Ecto neural progenitor cell (in vitro differentiated cells): ENCODE results near the gene UNC13D.

Experiments
- DNase-seq: peaks from one replicate; pipeline ENCODE4 v3.0.0-alpha.2; 2018; ENCODE audit warnings: low spot score

Gene UNC13D

DNA sequence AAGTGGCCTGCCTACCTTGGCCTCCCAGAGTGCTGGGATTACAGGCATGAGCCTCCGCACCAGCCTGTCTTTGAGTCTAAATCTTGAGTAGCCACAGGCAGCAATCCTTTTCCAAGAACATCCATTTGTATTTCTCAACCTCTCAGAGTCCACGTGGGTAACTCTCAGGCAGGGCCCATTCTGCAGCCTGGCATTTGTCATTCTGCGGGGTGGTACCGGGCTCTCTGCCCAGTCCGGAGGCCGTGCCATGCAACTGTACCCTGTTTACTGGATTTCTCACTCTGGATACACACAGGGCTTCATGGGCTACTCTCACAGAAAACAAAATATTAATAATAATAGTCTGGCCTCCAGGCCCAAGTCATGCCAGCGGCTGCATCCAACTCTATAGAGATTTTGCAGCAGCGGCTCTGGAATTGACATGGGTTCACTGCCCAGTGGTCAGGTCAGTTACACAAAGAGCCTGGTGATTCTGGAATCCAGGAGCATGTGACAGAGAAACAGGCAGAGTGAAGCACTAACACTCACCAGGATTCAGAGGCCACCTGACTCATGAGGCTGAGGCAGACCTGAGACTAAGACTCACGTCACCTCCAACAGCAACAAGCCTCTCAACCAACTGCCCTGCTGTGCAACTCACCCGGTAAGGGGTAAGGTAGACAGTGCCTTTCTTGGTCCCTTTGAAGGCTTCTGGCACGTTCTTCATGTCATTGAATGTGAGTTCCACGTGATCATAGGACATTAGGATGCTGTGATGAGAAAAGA is 6.9 kb upstream of the UNC13D start:
- DNase-seq = no peak

DNA sequence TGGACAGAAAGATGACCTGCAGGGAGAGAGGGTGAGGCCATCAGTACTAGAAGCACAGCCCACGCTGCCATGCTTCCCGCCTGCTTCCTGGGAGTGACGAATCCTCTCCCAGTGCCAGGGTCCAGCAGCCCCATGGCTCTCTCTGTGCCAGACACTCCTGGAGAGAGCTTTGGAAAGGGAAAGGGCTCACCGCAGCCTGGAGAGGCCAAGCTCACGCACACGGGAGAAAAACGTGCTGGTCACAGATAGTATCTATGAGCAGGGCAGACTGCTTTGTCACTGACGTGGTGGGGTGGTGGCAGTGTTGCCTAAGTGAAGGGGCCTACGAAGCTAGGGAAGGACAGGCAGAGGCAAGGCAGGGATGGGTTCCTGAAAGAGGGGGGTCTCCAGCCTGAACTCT is 5.5 kb upstream of the UNC13D start:
- no peak for DNase-seq

DNA sequence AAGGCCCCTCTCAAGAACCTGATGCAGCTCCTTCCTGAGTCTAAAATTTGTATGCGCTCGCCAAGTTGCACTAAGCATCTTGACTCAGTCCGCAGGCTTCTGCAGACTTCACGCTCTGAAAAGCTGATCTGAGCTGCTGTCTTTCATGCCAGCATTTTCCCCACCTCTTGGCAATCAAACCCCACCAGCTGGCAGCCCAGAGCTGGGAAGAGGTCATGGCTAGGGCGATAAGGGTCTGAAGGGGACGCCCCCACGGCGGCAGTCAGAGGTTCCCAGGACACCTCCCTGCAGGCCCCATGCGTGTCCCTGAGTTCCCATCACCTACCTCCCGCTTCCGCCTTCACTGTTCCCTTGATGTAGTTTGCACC is 5.1 kb upstream of the UNC13D start:
- DNase-seq = no peak

DNA sequence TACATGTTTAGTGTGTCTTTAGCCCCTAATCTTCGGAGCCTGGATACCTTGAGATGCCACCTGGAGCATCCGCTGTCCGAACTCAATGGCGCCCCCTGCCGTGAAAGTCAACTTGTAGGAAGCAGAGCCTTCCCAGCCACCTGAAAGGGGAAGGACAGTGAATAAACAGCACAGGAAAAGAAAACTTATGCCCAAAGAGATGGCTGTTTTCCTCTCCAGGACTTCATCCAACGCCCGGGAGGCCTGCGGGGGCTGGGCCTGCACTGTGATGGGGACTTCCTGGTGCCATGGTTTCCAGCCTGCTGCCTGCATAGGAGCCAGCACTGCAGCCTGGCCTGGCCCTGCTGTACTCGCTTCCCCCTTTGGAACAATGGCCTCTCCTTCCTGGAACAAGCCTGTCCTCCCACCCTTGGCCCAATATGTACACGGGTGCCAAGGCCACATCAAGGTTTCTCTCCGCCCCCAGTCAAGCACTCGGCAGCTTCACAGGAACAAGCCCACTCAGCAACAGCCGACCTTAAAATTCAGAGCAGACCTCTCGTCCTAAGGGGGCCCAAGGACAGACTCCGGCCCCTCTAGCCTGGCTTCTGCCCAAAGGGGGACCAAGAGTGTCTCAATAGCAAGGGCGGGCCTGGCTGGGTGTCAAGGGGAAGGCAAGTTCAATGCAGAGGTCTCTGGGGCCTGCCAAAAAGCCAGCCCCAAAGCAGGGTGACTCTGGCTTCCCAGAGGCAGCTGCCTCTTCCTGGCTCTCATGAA is 4.5 kb upstream of the UNC13D start:
- peak; percentile 83 for DNase-seq

GRCh38 chr17:75847614-75848522 is 3.7 kb upstream of the UNC13D start:
- no peak for DNase-seq

GRCh38 chr17:75846692-75847613 is 2.7 kb upstream of the UNC13D start:
- DNase-seq = no peak

GRCh38 chr17:75845933-75846691 is 1.9 kb upstream of the UNC13D start:
- DNase-seq = peak; percentile 49

DNA sequence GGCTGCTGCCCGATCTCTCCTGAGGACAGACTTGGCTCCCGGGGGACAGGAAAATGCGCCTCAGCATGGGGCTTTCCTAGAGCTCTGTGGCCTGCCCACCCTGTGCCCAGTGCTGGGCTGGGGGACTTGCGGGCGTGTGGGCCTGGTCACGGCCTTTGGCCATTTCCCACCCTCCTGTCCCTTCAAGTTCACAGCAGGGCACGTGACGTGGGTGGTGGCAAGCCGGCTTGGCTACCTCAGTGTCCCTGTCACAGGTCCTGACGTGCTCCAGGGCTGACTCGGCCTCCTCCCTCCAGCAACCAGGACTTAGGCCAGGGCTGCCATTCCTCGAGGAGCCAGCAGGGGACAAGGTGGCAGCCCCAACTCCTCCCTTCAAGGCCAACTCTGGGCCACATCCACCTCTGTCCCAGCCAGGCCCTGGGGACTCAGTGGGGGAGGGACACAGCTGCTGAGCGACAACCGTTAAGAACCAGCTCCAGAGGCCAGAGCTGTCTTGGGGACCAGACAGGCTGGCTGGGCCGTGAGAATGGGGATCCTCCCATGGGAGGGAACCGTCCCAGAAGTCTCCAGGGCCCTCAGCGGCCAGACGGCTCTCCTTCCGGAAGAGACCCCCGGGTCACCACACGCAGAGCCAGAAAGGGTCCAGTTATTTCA is 981 bp upstream of the UNC13D start:
- DNase-seq = peak; percentile 88

DNA sequence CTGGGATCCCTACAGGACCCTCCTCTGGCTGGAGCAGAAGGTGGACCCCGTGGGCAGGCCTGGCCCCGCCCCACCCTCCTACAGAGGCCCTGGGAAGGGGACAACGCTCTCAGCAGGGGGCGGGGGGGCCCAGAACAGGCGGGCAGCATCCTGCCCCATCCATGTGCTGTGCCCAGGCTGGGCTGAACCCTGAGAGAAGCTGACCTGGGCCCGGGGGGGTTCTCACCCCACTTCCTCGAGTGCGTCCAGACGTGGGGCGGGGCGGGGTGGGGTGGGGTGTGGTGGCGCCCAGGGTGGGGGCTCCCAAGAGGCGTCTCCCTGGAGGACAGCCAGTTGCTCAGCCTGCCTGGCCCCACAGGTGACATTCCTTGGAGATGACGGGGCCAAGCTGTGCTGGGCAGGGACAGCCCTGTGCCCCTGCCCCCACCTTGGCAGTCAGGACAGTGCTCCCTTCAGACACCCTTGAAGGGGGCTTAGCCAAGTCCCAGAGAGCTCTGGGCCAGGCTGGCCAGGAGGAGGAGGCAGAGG is 390 bp upstream of the UNC13D start:
- DNase-seq = no peak

DNA sequence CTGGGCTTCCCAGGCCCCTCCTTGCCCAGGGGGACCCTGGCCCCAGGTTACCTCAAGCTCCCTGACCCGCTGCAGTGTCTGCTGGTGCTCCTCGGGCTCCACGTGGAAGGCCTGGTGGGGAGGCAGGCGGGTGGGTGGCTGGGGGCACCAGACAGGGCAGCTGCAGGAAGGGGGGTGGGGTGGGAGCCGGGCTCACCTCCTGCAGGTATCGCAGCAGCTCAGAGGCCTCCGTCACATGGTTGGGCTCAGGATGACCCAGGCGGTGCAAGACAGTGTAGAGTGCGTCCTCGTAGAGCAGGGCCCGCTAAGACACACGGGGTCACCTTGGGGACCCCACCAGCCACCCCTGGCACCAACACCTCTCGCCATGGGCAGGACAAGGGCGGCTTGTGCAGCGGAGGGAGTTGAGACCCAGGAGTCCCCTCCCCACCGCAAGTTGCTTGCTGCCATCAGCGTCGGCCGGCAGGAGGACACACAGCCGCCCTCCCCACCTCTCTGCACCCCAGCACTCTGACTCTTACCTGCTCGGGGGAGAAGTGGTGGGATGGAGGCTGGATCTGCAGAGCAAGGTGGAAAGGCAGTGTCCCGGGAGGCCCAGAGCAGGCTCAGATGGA is 1.1 kb downstream of the UNC13D start:
- no peak for DNase-seq

- DNase-seq = no peak
Measured at GRCh38 chr17:75842411-75842810, 1.8 kb downstream of the UNC13D start.

- no peak for DNase-seq
Measured at GRCh38 chr17:75840799-75841164, 3.4 kb downstream of the UNC13D start.

DNA sequence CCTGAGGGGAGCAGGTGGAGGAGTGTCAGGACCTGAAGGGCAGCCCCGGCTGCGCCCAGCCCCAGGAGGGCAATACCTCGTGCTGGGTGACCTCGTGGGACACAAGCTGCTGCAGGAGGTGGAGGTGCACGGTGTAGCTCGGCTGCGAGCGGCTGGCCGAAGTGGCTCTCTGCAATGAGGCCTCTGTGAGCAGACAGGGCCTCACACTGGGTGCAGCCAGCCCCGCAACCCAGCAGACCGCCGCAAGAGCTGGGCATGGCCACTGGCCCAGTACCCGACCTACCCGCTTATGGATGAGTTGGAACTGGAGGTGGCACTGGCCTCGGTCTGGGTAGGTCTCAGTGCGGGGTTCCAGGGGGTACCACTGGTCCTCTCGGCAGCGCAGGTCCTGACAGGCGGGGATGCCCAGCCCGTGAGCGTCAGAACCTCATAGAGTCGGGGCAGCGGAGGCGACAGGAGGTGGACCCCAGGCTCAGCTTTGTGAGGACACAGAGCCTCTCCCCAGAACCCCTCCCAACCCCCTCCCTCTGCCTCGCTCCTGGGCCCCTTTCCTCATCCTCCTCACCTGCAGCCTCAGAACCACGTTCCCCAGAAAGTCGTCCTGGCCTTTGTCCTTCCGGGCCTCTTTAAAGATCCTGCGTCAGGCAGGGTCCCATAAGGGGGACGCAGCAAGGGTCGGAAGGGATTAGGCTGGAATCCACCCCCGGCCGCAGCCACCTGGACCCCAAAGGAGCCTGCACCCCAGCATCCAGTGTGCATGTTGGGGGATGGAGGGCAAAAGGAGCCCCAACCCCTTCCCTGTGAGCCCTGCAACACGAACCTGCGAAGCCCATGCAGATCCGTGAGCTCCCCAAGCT is 4.0 kb downstream of the UNC13D start:
- DNase-seq = no peak

DNA sequence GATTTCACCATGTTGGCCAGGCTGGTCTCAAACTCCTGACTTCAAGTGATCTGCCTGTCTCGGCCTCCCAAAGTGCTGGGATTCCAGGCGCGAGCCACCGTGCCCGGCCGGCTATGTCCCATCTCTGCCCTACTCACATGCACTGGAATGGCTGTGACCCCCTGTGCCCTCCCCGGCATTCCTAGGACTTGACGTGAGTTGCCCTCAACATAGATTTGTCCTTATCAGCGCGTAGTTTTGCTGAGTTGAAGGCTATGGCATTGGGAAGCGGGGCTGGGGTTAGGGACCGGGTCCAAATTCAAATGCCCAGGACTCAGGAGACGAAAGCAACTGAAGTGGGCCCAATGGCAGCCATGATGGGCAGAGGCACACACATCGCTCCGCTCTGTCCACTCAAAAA is 5.8 kb downstream of the UNC13D start:
- no peak for DNase-seq

- DNase-seq = no peak
Measured at GRCh38 chr17:75837899-75838298, 6.3 kb downstream of the UNC13D start.

- DNase-seq = no peak
Measured at GRCh38 chr17:75836605-75837004, 7.6 kb downstream of the UNC13D start.

DNA sequence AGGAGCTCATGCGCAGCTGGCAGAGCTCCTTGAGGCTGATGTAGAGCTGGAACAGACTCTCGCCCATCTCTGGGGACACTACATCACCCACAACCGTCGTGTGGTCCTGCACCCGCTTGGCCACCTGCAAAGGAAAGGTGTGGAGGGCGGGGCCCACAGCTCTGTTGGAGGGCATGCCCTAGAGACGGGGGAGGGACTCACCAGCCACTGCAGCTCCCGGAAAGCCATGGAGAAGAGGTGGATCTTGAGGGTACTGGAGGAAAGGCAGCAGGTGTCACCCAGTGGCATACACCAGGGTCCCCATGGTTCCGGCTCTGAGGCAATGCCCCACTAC is 8.6 kb downstream of the UNC13D start:
- DNase-seq = no peak

DNA sequence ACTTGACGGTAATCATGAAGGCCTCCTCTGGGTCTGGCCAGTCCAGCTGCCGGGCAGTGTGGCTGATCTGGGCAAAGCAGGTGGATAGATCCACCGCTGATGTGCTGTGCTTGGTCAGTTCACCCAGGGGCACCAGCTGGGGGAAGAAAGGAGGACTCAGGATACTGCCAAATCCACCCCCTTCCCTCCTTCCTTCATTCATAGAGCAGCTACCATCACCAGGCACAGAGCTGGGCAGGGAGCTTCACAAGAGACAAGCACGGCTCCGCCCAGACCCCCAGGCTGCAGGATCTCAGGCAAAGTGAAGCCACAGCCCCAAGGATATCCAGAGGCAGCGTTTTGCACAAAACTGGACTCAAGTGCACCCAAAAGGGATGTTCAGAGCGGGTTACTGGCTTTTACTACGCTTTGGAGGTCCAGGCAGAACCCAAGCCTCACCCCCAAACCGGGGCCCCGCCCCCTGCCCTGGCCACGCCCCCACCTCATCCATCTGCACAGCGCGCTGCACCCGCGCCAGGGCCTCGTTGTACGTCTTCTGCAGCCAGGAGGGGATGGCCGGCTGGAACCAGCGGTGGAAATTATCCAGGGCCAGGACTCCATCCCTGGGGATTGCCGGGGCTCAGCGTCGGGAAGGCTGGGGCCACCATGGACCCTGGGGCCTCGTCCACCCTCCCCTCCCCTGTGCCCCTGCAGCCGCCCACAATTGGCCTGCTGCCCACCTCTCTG is 9.1 kb downstream of the UNC13D start:
- no peak for DNase-seq
